Astrocyte (in vitro differentiated cells and primary cell): ENCODE data around the gene PGBD4. TPM values are rescaled to one million over a fixed set of nuclear protein-coding genes. Genes with fewer than 3 reads are reported as not detected.

Source experiments
- DNase-seq: peaks from one replicate; pipeline ENCODE4 v3.0.0-alpha.2; 2010; ENCODE audit warnings: low read depth
- FAIRE-seq: peaks from 2 replicates; lab custom pipeline; 2011; peaks lifted over from hg19 to GRCh38; lab: Jason Lieb, UNC
- H2AFZ ChIP-seq: 2 replicates; pipeline ENCODE4 v1.6.0; 2012; ENCODE audit warnings: low read depth, low read length, inconsistent platforms
- H3K27ac ChIP-seq: 2 replicates; pipeline ENCODE4 v1.5.1; 2011; ENCODE audit warnings: low read depth, low read length, inconsistent platforms
- H3K27me3 ChIP-seq: 2 replicates; pipeline ENCODE4 v1.6.0; 2011; ENCODE audit warnings: low read length, inconsistent platforms; ENCODE audit not compliant: insufficient read depth
- H3K36me3 ChIP-seq: 2 replicates; pipeline ENCODE4 v1.5.1; 2011; ENCODE audit warnings: low read length, inconsistent platforms; ENCODE audit not compliant: insufficient read depth
- H3K4me1 ChIP-seq: 2 replicates; pipeline ENCODE4 v1.5.1; 2011; ENCODE audit warnings: low read length, inconsistent platforms; ENCODE audit not compliant: insufficient read depth
- H3K4me2 ChIP-seq: 2 replicates; pipeline ENCODE4 v1.6.0; 2012; ENCODE audit warnings: low read length, inconsistent platforms
- H3K4me3 ChIP-seq: 2 replicates; pipeline ENCODE4 v1.5.1; 2011; ENCODE audit warnings: low read depth, mild to moderate bottlenecking, low read length, inconsistent platforms; ENCODE audit not compliant: insufficient read depth
- H3K79me2 ChIP-seq: 2 replicates; pipeline ENCODE4 v1.6.0; 2012; ENCODE audit warnings: mild to moderate bottlenecking, low read length, inconsistent platforms; ENCODE audit not compliant: insufficient read depth
- H3K9ac ChIP-seq: 2 replicates; pipeline ENCODE4 v1.6.0; 2012; ENCODE audit warnings: mild to moderate bottlenecking, low read length, inconsistent platforms
- H3K9me3 ChIP-seq: 2 replicates; pipeline ENCODE4 v1.5.1; 2012; ENCODE audit warnings: low read depth, mild to moderate bottlenecking, low read length, inconsistent platforms; ENCODE audit not compliant: insufficient read depth
- H4K20me1 ChIP-seq: 2 replicates; pipeline ENCODE4 v1.6.0; 2012; ENCODE audit warnings: low read length, inconsistent platforms; ENCODE audit not compliant: insufficient read depth
- H3K27ac Mint-ChIP-seq: one replicate; pipeline ENCODE4 v1.8.0; 2021; ENCODE audit warnings: mild to moderate bottlenecking, mixed read lengths; ENCODE audit not compliant: unreplicated experiment
- H3K27me3 Mint-ChIP-seq: one replicate; pipeline ENCODE4 v1.8.0; 2021; ENCODE audit warnings: low read depth, mixed read lengths; ENCODE audit not compliant: unreplicated experiment
- H3K36me3 Mint-ChIP-seq: one replicate; pipeline ENCODE4 v1.8.0; 2021; ENCODE audit warnings: low read depth, mixed read lengths; ENCODE audit not compliant: unreplicated experiment
- H3K4me1 Mint-ChIP-seq: one replicate; pipeline ENCODE4 v1.8.0; 2021; ENCODE audit warnings: low read depth, mixed read lengths; ENCODE audit not compliant: unreplicated experiment
- H3K4me3 Mint-ChIP-seq: one replicate; pipeline ENCODE4 v1.8.0; 2021; ENCODE audit warnings: mild to moderate bottlenecking, moderate library complexity, mixed read lengths; ENCODE audit not compliant: unreplicated experiment
- H3K9me3 Mint-ChIP-seq: one replicate; pipeline ENCODE4 v1.8.0; 2021; ENCODE audit warnings: mild to moderate bottlenecking, mixed read lengths; ENCODE audit not compliant: unreplicated experiment
- EZH2 ChIP-seq: IDR thresholded peaks from 2 replicates; pipeline ENCODE4 v1.6.1; 2012; ENCODE audit warnings: mild to moderate bottlenecking, low read length, inconsistent platforms; ENCODE audit not compliant: insufficient read depth
- total RNA-seq: library from RNA; stranded (reverse); gene quantifications from 2 replicates; pipeline ENCODE4 v1.2.1, GENCODE V29; 2021
- TF ChIP-seq, protein P1 (sequence below): IDR thresholded peaks from 2 replicates; pipeline ENCODE4 v1.5.1; 2011; ENCODE audit warnings: low read depth, mild to moderate bottlenecking, inconsistent platforms, low read length, moderate library complexity; ENCODE audit not compliant: insufficient read depth

Gene PGBD4
- total RNA-seq, 1 donor from 2014 or later = 1.4 TPM

GRCh38 chr15:34132881-34133280 is 31.0 kb downstream of the PGBD4 start:
- peaks cover 1% of the 10 kb centered on the region for H3K36me3 Mint-ChIP-seq
- H3K27ac Mint-ChIP-seq = no peak overlapping the region
- H3K9me3 Mint-ChIP-seq = no peaks in the 10 kb centered on the region
- no peak overlapping the region for H3K4me2 ChIP-seq
- no peak overlapping the region for H3K4me3 ChIP-seq
- H3K4me1 ChIP-seq = no peaks in the 10 kb centered on the region
- H3K27me3 ChIP-seq = no peaks in the 10 kb centered on the region
- DNase-seq (peak; percentile 57), FAIRE-seq (no peak)
- no peaks in the 10 kb centered on the region for H3K27me3 Mint-ChIP-seq
- no peaks in the 10 kb centered on the region for H3K9me3 ChIP-seq
- H3K4me1 Mint-ChIP-seq = no peaks in the 10 kb centered on the region
- no peak overlapping the region for H2AFZ ChIP-seq
- TF ChIP-seq, protein P1, sequence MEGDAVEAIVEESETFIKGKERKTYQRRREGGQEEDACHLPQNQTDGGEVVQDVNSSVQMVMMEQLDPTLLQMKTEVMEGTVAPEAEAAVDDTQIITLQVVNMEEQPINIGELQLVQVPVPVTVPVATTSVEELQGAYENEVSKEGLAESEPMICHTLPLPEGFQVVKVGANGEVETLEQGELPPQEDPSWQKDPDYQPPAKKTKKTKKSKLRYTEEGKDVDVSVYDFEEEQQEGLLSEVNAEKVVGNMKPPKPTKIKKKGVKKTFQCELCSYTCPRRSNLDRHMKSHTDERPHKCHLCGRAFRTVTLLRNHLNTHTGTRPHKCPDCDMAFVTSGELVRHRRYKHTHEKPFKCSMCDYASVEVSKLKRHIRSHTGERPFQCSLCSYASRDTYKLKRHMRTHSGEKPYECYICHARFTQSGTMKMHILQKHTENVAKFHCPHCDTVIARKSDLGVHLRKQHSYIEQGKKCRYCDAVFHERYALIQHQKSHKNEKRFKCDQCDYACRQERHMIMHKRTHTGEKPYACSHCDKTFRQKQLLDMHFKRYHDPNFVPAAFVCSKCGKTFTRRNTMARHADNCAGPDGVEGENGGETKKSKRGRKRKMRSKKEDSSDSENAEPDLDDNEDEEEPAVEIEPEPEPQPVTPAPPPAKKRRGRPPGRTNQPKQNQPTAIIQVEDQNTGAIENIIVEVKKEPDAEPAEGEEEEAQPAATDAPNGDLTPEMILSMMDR = no peak
- no peak for TF ChIP-seq EZH2
- no peaks in the 10 kb centered on the region for H4K20me1 ChIP-seq
- no peak overlapping the region for H3K9ac ChIP-seq
- H3K4me3 Mint-ChIP-seq = no peak overlapping the region
- peaks cover 3% of the 10 kb centered on the region for H3K36me3 ChIP-seq
- no peaks in the 10 kb centered on the region for H3K79me2 ChIP-seq
- no peak overlapping the region for H3K27ac ChIP-seq

DNA sequence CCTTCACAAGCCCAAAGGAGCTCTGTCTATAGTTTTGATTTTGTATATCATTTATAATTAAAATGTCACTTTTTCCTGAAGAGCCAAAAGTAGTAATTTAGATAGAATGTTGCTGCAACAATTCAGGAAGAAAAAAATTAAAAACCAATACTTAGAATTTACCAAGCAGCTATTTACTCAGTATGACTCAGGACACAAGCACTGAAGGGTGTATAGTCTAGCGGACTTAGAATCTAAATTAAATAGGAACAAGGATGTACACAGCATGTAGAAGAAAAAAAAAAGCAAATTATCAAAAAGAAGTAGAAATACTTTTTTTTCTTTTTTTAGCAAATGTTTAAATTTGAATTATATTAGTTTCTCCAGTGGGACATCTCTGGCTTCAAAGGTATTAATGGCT is 31.6 kb downstream of the PGBD4 start:
- no peaks in the 10 kb centered on the region for H4K20me1 ChIP-seq
- Mint-ChIP-seq H3K36me3 (peaks cover under 1% of the 10 kb centered on the region), H3K27ac (no peak overlapping the region), H3K4me3 (no peak overlapping the region), H3K4me1 (no peaks in the 10 kb centered on the region), H3K9me3 (no peaks in the 10 kb centered on the region), H3K27me3 (no peaks in the 10 kb centered on the region)
- peaks cover 3% of the 10 kb centered on the region for H3K36me3 ChIP-seq
- H3K27ac ChIP-seq = no peak overlapping the region
- FAIRE-seq (no peak), DNase-seq (no peak)
- no peaks in the 10 kb centered on the region for H3K9me3 ChIP-seq
- TF ChIP-seq, protein P1 = no peak
- TF ChIP-seq EZH2 = no peak
- H3K4me3 ChIP-seq = no peak overlapping the region
- H3K9ac ChIP-seq = no peak overlapping the region
- H3K27me3 ChIP-seq = no peaks in the 10 kb centered on the region
- H3K4me1 ChIP-seq = no peaks in the 10 kb centered on the region
- no peak overlapping the region for H2AFZ ChIP-seq
- no peak overlapping the region for H3K4me2 ChIP-seq
- no peaks in the 10 kb centered on the region for H3K79me2 ChIP-seq

GRCh38 chr15:34147371-34148140 is 45.7 kb downstream of the PGBD4 start:
- Histone ChIP-seq H3K9ac (no peak overlapping the region), H3K36me3 (peaks cover 30% of the 10 kb centered on the region), H3K9me3 (no peaks in the 10 kb centered on the region), H2AFZ (no peak overlapping the region), H3K4me3 (no peak overlapping the region), H3K4me2 (peak overlapping the region; percentile 40), H4K20me1 (no peaks in the 10 kb centered on the region), H3K27me3 (no peaks in the 10 kb centered on the region), H3K27ac (peak overlapping the region; percentile 6), H3K79me2 (no peaks in the 10 kb centered on the region), H3K4me1 (peaks cover 5% of the 10 kb centered on the region)
- H3K36me3 Mint-ChIP-seq = peaks cover 30% of the 10 kb centered on the region
- no peaks in the 10 kb centered on the region for H3K9me3 Mint-ChIP-seq
- no peaks in the 10 kb centered on the region for H3K27me3 Mint-ChIP-seq
- H3K27ac Mint-ChIP-seq = peak overlapping the region; percentile 29
- DNase-seq (peak; percentile 64), FAIRE-seq (no peak)
- no peak overlapping the region for H3K4me3 Mint-ChIP-seq
- peaks cover 3% of the 10 kb centered on the region for H3K4me1 Mint-ChIP-seq
- TF ChIP-seq, protein P1 = no peak
- no peak for TF ChIP-seq EZH2
